ENCODE measurements around the gene CREG1.
A peak's percentile ranks its signal among the peaks of the same experiment; 100 is the strongest.

Gene CREG1

DNA sequence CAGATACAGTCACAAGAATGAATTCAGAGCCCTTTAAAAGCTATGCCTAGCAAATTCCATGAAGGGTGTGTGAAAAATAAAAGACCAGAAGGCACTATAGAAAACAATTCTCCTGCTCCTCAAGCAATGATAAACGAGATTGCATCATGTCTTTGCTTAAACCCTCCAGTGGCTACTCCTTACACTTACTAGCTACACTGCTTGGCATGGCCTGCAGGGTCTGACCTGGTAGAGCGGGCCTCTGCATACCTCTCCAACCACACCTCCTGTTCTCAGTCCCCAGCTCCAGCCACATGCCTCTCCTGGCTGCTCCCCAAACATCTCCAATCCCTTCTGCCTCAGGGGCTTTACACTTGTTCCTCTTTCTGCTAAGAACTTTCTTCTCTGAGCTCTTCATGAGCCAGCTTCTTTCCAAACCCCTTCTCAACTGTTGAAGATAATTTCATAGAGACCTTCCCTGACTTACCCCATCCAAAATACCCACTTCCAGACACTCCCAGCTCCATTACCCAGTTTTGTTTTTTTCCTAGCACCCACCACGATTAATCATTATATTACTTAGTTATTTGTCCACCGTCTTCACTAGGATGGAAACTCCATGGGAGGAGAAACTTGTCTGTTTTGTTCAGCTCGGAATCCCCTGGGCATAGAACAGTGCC lies 11.2 kb upstream of the CREG1 start:
- Histone ChIP-seq H3K27me3 (ENCODE audit: insufficient read depth, poor library complexity, severe bottlenecking) (no peaks in the 10 kb centered on the region), H3K27ac (replicated peaks) (peak overlapping the region; percentile 30; the same call in 1 of the 2 replicates), H3K4me3 (replicated peaks; ENCODE audit: insufficient read depth, low read length) (no peak overlapping the region)
- peak in 1 of 2 experiments; percentile 61 for DNase-seq (ENCODE audit: low read depth in 1 of 2, low spot score in 1 of 2)
- no peak for TF ChIP-seq SPI1 (IDR thresholded peaks at IDR 0.05; ENCODE audit: borderline replicate concordance, low read depth)
- TF ChIP-seq POLR2AphosphoS5 (IDR thresholded peaks at IDR 0.05; ENCODE audit: low read depth): no peak
- TF ChIP-seq GABPA (IDR thresholded peaks at IDR 0.05; ENCODE audit: low read depth): no peak
- TF ChIP-seq, protein P1, sequence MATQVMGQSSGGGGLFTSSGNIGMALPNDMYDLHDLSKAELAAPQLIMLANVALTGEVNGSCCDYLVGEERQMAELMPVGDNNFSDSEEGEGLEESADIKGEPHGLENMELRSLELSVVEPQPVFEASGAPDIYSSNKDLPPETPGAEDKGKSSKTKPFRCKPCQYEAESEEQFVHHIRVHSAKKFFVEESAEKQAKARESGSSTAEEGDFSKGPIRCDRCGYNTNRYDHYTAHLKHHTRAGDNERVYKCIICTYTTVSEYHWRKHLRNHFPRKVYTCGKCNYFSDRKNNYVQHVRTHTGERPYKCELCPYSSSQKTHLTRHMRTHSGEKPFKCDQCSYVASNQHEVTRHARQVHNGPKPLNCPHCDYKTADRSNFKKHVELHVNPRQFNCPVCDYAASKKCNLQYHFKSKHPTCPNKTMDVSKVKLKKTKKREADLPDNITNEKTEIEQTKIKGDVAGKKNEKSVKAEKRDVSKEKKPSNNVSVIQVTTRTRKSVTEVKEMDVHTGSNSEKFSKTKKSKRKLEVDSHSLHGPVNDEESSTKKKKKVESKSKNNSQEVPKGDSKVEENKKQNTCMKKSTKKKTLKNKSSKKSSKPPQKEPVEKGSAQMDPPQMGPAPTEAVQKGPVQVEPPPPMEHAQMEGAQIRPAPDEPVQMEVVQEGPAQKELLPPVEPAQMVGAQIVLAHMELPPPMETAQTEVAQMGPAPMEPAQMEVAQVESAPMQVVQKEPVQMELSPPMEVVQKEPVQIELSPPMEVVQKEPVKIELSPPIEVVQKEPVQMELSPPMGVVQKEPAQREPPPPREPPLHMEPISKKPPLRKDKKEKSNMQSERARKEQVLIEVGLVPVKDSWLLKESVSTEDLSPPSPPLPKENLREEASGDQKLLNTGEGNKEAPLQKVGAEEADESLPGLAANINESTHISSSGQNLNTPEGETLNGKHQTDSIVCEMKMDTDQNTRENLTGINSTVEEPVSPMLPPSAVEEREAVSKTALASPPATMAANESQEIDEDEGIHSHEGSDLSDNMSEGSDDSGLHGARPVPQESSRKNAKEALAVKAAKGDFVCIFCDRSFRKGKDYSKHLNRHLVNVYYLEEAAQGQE (IDR thresholded peaks at IDR 0.05; ENCODE audit: insufficient replicate concordance, low read depth): no peak
- TF ChIP-seq, protein P2, sequence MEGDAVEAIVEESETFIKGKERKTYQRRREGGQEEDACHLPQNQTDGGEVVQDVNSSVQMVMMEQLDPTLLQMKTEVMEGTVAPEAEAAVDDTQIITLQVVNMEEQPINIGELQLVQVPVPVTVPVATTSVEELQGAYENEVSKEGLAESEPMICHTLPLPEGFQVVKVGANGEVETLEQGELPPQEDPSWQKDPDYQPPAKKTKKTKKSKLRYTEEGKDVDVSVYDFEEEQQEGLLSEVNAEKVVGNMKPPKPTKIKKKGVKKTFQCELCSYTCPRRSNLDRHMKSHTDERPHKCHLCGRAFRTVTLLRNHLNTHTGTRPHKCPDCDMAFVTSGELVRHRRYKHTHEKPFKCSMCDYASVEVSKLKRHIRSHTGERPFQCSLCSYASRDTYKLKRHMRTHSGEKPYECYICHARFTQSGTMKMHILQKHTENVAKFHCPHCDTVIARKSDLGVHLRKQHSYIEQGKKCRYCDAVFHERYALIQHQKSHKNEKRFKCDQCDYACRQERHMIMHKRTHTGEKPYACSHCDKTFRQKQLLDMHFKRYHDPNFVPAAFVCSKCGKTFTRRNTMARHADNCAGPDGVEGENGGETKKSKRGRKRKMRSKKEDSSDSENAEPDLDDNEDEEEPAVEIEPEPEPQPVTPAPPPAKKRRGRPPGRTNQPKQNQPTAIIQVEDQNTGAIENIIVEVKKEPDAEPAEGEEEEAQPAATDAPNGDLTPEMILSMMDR (IDR thresholded peaks at IDR 0.05; ENCODE audit: insufficient read depth, low read length): no peak

- Histone ChIP-seq H3K27me3 (ENCODE audit: insufficient read depth, poor library complexity, severe bottlenecking) (no peaks in the 10 kb centered on the region), H3K27ac (replicated peaks) (no peak overlapping the region), H3K4me3 (replicated peaks; ENCODE audit: insufficient read depth, low read length) (no peak overlapping the region)
- DNase-seq (ENCODE audit: low read depth in 1 of 2, low spot score in 1 of 2): peak; percentile 27 to 89
- TF ChIP-seq, protein P2 (IDR thresholded peaks at IDR 0.05; ENCODE audit: insufficient read depth, low read length): no peak
- TF ChIP-seq GABPA (IDR thresholded peaks at IDR 0.05; ENCODE audit: low read depth): no peak
- no peak for TF ChIP-seq SPI1 (IDR thresholded peaks at IDR 0.05; ENCODE audit: borderline replicate concordance, low read depth)
Measured at GRCh38 chr1:167563579-167564246, 10.2 kb upstream of the CREG1 start.

- Histone ChIP-seq H3K4me3 (replicated peaks; ENCODE audit: insufficient read depth, low read length) (no peak overlapping the region), H3K27me3 (ENCODE audit: insufficient read depth, poor library complexity, severe bottlenecking) (no peaks in the 10 kb centered on the region), H3K27ac (replicated peaks) (no peak overlapping the region)
- DNase-seq (ENCODE audit: low read depth in 1 of 2, low spot score in 1 of 2): no peak
- no peak for TF ChIP-seq SPI1 (IDR thresholded peaks at IDR 0.05; ENCODE audit: borderline replicate concordance, low read depth)
- TF ChIP-seq GABPA (IDR thresholded peaks at IDR 0.05; ENCODE audit: low read depth): no peak
- TF ChIP-seq, protein P1 (IDR thresholded peaks at IDR 0.05; ENCODE audit: insufficient replicate concordance, low read depth): no peak
- TF ChIP-seq, protein P2 (IDR thresholded peaks at IDR 0.05; ENCODE audit: insufficient read depth, low read length): no peak
Measured at GRCh38 chr1:167562702-167563101, 9.1 kb upstream of the CREG1 start.
